Fibroblast of skin of back (primary cell): ENCODE data around the gene GSTM2.

ENCODE experiments used
- DNase-seq: peaks from one replicate; pipeline ENCODE4 v3.0.0-alpha.2; 2013

GSTM2 gene

DNA sequence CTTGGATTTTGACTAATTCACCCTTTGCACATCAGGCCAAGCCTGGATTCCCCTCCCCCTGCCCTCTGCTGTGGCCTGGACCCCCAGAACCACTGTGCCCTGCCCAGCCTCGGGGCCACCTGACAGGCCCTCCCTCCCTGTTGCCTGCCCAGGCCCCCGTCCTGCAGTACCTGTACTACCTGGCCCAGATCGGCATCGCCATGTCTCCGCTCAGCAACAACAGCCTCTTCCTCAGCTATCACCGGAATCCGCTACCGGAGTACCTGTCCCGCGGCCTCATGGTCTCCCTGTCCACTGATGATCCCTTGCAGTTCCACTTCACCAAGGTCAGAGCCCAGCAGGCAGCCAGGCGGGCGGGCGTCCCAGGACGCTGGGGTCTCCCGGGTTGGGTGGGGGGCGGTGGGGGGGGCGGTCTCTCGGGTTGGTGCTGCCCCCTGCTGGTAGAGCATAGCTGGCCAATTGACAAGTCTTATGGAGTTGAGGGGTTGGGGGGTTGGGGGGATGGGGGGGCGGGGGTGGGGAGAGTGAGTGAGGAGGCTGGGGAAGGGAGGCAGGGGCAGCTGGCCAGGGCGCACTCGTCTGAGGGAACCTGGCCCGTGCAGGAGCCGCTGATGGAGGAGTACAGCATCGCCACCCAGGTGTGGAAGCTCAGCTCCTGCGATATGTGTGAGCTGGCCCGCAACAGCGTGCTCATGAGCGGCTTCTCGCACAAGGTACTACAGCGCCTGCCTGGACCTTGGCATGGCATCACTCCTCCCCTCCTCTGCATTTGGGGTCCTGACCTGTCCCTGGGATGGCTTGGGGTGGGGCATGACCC lies 37.6 kb upstream of the GSTM2 start:
- DNase-seq = no peak

- DNase-seq = no peak
These were observed 36.9 kb upstream of the GSTM2 start for GRCh38 chr1:109630898-109631512.

DNA sequence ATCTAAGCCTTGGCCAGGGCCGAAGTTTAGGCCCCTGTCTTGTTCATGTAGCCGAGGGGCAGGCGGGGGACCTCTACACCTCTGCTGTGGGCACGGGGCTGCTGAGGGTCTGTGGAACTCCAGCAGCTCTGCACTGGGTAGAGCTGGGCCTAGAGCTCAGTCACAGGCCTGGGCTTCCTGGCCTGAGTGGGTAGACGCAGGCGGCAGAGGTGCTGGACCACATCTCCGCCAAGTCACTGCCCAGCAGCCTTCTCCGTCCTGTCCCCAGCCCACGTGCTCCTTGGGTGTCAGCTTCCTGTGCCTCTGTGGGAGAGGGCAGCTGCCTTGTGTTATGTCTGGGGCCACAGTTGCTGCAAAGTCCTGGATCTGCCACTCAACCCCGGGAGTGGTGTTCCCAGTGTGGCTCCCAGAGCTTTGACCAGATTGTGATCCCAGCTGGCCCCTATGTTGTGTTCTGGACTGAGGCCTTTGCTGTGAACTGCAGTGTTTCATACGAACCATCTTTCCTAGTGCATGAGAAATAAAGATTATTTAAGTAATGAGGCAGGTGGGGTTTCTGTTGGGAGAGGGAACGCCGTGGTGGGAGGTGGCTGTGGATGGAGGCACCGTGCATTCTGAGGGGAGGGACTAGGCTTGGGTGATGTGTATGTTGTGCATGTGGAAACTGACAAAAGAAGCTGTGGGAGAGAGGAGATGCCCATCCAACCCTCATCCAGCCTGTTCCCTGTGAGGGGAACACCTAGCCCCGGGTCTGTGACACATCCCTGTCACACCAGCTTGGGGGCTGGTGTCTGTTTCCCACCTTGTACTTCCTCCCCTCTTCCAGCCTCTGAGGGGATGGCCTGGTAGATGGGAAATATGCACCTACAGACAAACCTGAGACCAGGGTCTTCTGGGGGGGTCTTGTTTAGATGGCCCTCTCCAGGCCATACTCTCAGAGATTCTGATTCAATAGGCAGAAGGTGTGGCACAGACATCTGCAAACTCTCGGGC lies 36.0 kb upstream of the GSTM2 start:
- no peak for DNase-seq

DNA sequence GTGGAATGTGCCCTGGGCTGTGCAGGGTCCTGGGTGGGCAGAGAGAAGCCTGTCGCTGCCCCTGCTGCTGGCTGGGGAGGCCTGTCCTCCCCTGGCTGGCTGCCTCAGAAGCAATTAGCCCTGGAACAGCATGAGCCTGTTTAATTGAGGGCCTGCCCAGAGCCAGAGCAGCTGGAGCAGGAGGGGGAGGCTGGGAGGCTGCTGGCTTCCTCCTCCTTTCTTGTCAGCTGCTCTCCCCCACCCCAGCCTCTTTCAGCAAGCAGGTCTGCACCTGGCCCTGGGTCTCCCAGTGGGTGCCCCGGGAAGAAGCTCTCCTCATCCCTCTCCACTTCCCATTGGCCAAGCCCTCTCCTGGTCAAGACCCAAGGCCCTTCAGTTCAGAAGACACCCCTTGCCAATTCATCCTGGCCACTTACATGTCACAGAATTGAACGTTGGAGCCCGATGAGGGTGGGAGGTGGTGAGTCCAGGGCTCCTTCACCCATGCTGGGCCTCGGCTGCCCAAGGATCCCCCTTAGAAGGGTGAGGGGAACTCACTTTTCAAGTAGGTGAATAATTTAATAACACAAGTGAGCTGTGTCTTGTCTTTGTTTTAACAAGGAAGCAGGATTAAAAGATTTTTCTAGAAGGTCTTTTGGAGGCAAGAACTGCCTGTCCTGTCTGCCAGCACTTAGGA lies 35.0 kb upstream of the GSTM2 start:
- no peak for DNase-seq

- no peak for DNase-seq
These were observed 33.6 kb upstream of the GSTM2 start for GRCh38 chr1:109634292-109634691.

DNA sequence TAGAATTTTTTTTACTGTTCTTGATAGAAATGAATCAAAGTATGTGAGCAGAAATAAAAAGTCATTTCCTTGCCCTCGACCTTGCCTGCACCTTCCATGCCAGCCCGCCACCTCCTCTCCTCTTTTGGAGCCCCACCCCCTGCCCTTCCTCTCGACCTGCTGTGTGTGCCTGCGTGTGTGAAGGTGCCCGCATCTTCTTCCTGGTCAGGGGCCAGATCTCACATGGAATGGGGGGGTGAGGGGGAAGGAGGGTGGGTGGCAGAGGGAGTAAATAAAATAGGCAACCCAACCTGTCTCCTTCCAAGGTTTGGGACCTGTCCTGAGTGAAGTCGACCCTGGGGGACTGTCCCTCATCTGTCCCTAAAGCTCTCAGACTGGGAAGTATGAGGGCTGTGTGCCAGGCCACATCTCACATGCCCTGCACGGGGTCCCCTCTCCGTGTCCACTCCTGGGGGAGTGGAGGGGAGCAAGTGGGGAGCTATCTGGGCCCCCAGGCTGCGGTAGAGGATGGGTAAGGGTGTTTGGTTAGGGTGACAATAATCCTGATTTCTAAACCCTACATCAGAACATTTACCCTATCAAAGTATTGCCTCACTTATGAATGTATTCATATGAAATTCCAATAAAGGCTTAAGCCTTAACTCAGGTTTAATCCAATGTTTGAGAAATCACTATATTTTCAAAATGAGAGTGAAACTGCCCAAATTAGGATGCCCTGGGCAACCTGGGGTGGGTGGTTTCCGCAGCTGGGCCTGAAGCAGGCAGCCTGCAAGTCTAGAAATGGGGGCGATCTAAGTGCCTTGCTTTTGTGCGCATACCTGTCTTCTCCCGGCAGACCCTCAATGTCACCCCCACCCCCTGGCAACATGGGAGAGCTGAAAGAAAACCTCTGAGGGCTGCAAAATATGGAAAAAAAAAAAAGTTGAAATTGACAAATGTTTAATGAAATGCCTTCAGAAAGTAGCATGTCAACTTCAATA lies 32.8 kb upstream of the GSTM2 start:
- DNase-seq = no peak

- no peak for DNase-seq
These were observed 32.0 kb upstream of the GSTM2 start for GRCh38 chr1:109635862-109636200.

- DNase-seq = peak; percentile 44
These were observed 31.5 kb upstream of the GSTM2 start for GRCh38 chr1:109636201-109636952.

- no peak for DNase-seq
These were observed 30.4 kb upstream of the GSTM2 start for GRCh38 chr1:109637446-109637845.

DNA sequence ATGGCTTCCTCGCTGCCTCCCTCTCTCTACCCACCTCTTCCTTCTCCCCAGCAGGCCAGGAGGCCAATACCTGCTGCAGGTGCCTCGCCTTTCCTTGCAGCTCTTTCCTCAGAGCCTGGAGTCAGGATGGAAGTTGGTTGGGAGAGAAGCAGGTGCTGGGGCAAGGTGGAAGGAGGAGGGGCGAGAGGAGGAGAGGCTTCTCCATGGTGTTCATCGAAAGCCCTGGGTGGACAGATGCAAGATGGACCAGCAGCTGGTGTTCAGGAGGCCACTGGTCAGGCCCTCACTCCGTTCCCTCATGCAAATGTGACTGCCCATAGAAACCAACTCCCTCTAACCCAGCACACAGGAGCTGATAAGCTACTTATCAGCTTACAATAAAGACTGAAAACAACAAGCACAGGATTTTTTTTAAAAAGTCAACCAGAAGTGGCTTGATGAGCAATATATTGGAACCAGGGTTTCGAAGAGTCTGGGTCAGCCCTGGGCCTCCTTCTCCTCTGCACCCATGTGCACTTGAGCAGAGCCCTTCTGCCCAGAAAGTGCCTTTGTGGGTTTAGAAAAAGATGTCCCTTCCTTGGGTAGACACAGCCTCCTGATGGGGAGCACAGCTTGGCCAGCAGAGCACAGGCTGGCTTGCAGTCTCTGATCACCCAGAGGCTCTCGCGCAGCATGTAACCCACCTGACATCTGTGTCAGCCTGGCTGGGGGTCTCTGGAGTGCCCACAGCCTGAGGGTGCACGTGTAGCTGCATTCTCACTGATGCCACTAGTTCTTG lies 28.6 kb upstream of the GSTM2 start:
- no peak for DNase-seq

GRCh38 chr1:109639841-109640184 lies 28.0 kb upstream of the GSTM2 start:
- DNase-seq = no peak

GRCh38 chr1:109640285-109640865 lies 27.5 kb upstream of the GSTM2 start:
- DNase-seq = peak; percentile 63

DNA sequence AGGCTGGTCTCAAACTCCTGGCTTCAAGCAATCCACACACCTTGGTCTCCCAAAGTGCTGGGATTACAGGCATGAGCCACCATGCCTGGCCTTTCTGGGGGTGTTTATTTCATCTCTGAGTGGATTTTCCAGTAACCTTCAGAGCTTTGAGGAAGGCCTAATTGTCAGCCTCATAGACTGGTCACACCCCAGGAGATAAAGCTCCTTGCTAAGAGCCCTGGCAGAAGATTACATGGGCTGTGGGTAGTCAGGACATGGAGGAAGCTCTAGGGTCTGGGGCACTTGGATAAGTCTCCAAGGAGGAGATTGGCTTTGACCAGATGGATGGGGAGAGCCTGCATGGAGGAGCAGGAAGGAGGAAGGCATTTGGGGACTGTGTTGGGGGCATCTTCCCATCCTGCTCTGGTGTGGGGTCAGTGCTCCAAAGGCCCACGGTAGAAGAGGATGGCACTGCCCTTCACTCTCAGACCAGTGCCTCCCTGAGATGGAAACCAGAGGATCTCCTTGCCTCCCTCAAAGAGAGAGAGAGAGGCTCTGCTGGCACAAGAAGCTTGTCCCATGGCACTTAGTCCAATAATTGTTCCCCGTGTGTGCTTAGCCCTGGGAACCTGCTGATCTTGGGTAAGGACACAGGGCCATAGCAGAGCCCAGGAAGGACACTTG lies 26.6 kb upstream of the GSTM2 start:
- DNase-seq = no peak

DNA sequence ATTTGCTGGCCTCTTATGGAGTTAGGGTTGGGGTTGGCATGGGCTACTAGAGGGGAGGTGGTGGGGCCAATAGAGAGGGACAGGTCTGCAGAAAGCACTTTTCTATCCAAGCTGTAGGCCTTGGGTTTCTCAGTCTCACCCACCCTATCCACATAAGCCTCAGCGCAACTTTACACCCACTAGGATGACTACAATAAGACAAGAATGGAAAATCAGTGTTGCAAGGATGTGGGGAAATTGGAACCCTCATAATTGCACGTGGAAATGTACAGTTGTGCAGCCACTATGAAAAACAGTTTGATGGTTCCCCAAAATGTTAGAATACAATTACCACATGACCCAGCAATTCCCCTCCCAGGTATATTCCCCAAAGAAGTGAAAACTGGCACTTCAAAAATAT lies 26.0 kb upstream of the GSTM2 start:
- no peak for DNase-seq

- DNase-seq = no peak
These were observed 25.2 kb upstream of the GSTM2 start for GRCh38 chr1:109642626-109643025.

- peak; percentile 69 for DNase-seq
These were observed 24.2 kb upstream of the GSTM2 start for GRCh38 chr1:109643385-109644230.

- DNase-seq = no peak
These were observed 23.2 kb upstream of the GSTM2 start for GRCh38 chr1:109644670-109645069.

- DNase-seq = peak; percentile 20
These were observed 18.4 kb upstream of the GSTM2 start for GRCh38 chr1:109649491-109649914.
